ENCODE measurements around the gene AHSG. TPM values are rescaled to one million over a fixed set of nuclear protein-coding genes. Genes with fewer than 3 reads are reported as not detected.

The AHSG gene
- total RNA-seq, 1 donor from 2014 or later = 0.53 TPM

- no peak overlapping the region for H3K4me3 ChIP-seq
- H3K9me3 ChIP-seq = no peaks in the 10 kb centered on the region
- H3K36me3 ChIP-seq = no peaks in the 10 kb centered on the region
- peak overlapping the region in 1 of 2 donors; percentile 46 for H3K27ac ChIP-seq
- peaks cover 0 to 11% of the 10 kb centered on the region in 2 donors for H3K4me1 ChIP-seq
- DNase-seq (ENCODE audit: low spot score in 2 of 2) = peak; percentile 21 to 67
- H3K27me3 ChIP-seq = no peaks in the 10 kb centered on the region
- intact Hi-C loops (cut with DNase I) = no loop called here
- no peak for TF ChIP-seq CTCF (IDR thresholded peaks at IDR 0.05)
Measured at GRCh38 chr3:186640473-186640818, 27.6 kb downstream of the AHSG start.

GRCh38 chr3:186640929-186641328 lies 28.1 kb downstream of the AHSG start:
- intact Hi-C loops (cut with DNase I) = no loop called here
- Histone ChIP-seq H3K27ac (peak overlapping the region in 1 of 2 donors; percentile 46), H3K9me3 (no peaks in the 10 kb centered on the region), H3K4me1 (peaks cover 0 to 11% of the 10 kb centered on the region in 2 donors), H3K4me3 (no peak overlapping the region), H3K27me3 (no peaks in the 10 kb centered on the region), H3K36me3 (no peaks in the 10 kb centered on the region)
- DNase-seq (ENCODE audit: low spot score in 2 of 2) = no peak
- TF ChIP-seq CTCF (IDR thresholded peaks at IDR 0.05) = no peak

- TF ChIP-seq CTCF (IDR thresholded peaks at IDR 0.05) = no peak
- Histone ChIP-seq H3K9me3 (no peaks in the 10 kb centered on the region), H3K27me3 (no peaks in the 10 kb centered on the region), H3K36me3 (no peaks in the 10 kb centered on the region), H3K4me1 (peaks cover 0 to 11% of the 10 kb centered on the region in 2 donors), H3K27ac (no peak overlapping the region), H3K4me3 (no peak overlapping the region)
- intact Hi-C loops (cut with DNase I) = no loop called here
- DNase-seq (ENCODE audit: low spot score in 2 of 2) = no peak
Measured at GRCh38 chr3:186642014-186642413, 29.2 kb downstream of the AHSG start.

- no peaks in the 10 kb centered on the region for H3K9me3 ChIP-seq
- no peak overlapping the region for H3K27ac ChIP-seq
- no peak for DNase-seq (ENCODE audit: low spot score in 2 of 2)
- H3K36me3 ChIP-seq = no peaks in the 10 kb centered on the region
- no peak for TF ChIP-seq CTCF (IDR thresholded peaks at IDR 0.05)
- H3K4me3 ChIP-seq = no peak overlapping the region
- intact Hi-C loops (cut with DNase I) = no loop called here
- no peaks in the 10 kb centered on the region for H3K27me3 ChIP-seq
- peaks cover 0 to 11% of the 10 kb centered on the region in 2 donors for H3K4me1 ChIP-seq
Measured at GRCh38 chr3:186643493-186643892, 30.6 kb downstream of the AHSG start.

GRCh38 chr3:186644683-186645082 lies 31.8 kb downstream of the AHSG start:
- H3K27me3 ChIP-seq = no peaks in the 10 kb centered on the region
- no peak for TF ChIP-seq CTCF (IDR thresholded peaks at IDR 0.05)
- peaks cover 0 to 11% of the 10 kb centered on the region in 2 donors for H3K4me1 ChIP-seq
- H3K36me3 ChIP-seq = no peaks in the 10 kb centered on the region
- no peak for DNase-seq (ENCODE audit: low spot score in 2 of 2)
- intact Hi-C loops (cut with DNase I) = no loop called here
- no peak overlapping the region for H3K4me3 ChIP-seq
- no peak overlapping the region for H3K27ac ChIP-seq
- no peaks in the 10 kb centered on the region for H3K9me3 ChIP-seq

- H3K27me3 ChIP-seq = no peaks in the 10 kb centered on the region
- H3K36me3 ChIP-seq = no peaks in the 10 kb centered on the region
- no peaks in the 10 kb centered on the region for H3K4me1 ChIP-seq
- no peak for DNase-seq (ENCODE audit: low spot score in 2 of 2)
- H3K27ac ChIP-seq = no peak overlapping the region
- no peak overlapping the region for H3K4me3 ChIP-seq
- intact Hi-C loops (cut with DNase I) = no loop called here
- H3K9me3 ChIP-seq = no peaks in the 10 kb centered on the region
- no peak for TF ChIP-seq CTCF (IDR thresholded peaks at IDR 0.05)
Measured at GRCh38 chr3:186646106-186646505, 33.2 kb downstream of the AHSG start.
